ENCODE measurements around the gene MYO1D. TPM values are rescaled to one million over a fixed set of nuclear protein-coding genes. Genes with fewer than 3 reads are reported as not detected.

Gene MYO1D
- total RNA-seq, 6 donors from 2014 or later: 63.0 to 139 (median 91.9) TPM

DNA sequence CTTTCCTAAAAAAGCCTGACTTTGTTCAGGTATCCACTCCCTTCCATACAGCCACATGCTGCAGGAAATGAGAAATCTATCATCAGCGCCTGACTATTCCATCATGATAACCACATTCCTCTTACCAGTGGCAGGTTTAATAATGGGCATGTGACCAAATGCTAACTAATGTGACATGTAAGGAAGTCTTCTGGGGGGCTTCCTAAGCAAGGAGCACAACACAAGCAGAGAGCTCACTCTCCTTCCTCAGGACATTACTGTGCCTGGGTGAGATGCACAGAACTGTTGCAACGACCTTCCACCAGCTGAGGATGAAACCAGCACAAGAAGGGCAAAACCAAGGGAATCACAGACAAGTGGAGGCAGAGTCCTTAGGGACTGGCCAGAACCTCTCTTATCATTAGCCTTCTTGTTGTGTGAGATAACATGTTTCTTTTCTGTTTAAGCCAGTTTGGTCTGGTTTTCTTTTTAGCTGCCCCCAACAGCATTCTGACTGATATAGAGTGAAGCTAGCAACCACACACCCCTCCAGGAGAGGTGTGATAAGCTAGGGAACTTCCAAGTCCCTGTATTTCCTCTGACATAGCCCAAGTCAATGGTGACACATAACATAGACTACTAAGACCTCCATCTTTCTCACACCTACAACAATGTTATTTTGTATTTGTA lies 16.9 kb downstream of the MYO1D start:
- no peak for ATAC-seq (ENCODE audit: low FRiP score in 2 of 2)

DNA sequence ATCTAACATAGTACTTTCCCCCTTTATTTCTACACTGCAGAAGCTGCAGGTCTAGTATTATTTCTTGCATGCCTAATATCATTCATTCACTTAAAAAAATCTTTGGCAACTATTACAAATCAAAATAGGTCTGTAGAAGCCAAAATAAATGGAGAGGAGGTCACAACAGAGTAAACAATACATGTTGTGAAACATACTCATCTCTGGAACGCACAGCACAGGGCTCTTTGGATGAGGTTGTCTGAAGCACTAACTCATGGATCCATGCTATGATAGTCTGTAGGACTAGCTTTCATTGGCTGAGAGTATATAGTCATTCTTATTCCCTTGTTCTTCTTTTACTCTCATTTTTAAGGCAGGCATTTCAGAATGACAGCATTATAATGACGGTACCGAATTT lies 21.3 kb downstream of the MYO1D start:
- whole genome bisulfite sequencing, 2 donors: 81 to 91% methylated on average over 3 of the region's 3 CpGs
- H3K27ac ChIP-seq: no peak overlapping the region
- no peak for TF ChIP-seq POLR2AphosphoS5 (IDR thresholded peaks at IDR 0.05)
- no peak for TF ChIP-seq POLR2A (IDR thresholded peaks at IDR 0.05)
- TF ChIP-seq, protein P1, sequence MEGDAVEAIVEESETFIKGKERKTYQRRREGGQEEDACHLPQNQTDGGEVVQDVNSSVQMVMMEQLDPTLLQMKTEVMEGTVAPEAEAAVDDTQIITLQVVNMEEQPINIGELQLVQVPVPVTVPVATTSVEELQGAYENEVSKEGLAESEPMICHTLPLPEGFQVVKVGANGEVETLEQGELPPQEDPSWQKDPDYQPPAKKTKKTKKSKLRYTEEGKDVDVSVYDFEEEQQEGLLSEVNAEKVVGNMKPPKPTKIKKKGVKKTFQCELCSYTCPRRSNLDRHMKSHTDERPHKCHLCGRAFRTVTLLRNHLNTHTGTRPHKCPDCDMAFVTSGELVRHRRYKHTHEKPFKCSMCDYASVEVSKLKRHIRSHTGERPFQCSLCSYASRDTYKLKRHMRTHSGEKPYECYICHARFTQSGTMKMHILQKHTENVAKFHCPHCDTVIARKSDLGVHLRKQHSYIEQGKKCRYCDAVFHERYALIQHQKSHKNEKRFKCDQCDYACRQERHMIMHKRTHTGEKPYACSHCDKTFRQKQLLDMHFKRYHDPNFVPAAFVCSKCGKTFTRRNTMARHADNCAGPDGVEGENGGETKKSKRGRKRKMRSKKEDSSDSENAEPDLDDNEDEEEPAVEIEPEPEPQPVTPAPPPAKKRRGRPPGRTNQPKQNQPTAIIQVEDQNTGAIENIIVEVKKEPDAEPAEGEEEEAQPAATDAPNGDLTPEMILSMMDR (IDR thresholded peaks at IDR 0.05): no peak
- H3K9me3 ChIP-seq: no peaks in the 10 kb centered on the region
- H3K4me1 ChIP-seq: no peaks in the 10 kb centered on the region
- H3K27me3 ChIP-seq: no peaks in the 10 kb centered on the region
- DNase-seq: no peak
- ATAC-seq (ENCODE audit: low FRiP score in 2 of 2): no peak
- no peak overlapping the region for H3K4me3 ChIP-seq
- no peaks in the 10 kb centered on the region for H3K36me3 ChIP-seq

More for the DNA sequence above, 16.9 kb downstream of the MYO1D start:
- TF ChIP-seq EP300 (IDR thresholded peaks at IDR 0.05) (no peak), POLR2A (IDR thresholded peaks at IDR 0.05) (no peak), POLR2AphosphoS5 (IDR thresholded peaks at IDR 0.05) (no peak)
- TF ChIP-seq, protein P1 (IDR thresholded peaks at IDR 0.05): no peak
- H3K9me3 ChIP-seq: no peaks in the 10 kb centered on the region
- no peaks in the 10 kb centered on the region for H3K36me3 ChIP-seq
- H3K4me3 ChIP-seq: no peak overlapping the region
- 73 to 79% methylated on average over 2 of the region's 2 CpGs for WGBS, 2 donors
- H3K4me1 ChIP-seq: peaks cover 0 to 9% (median 0%) of the 10 kb centered on the region in 4 donors
- DNase-seq: no peak
- H3K27ac ChIP-seq: no peak overlapping the region
- no peaks in the 10 kb centered on the region for H3K27me3 ChIP-seq

DNA sequence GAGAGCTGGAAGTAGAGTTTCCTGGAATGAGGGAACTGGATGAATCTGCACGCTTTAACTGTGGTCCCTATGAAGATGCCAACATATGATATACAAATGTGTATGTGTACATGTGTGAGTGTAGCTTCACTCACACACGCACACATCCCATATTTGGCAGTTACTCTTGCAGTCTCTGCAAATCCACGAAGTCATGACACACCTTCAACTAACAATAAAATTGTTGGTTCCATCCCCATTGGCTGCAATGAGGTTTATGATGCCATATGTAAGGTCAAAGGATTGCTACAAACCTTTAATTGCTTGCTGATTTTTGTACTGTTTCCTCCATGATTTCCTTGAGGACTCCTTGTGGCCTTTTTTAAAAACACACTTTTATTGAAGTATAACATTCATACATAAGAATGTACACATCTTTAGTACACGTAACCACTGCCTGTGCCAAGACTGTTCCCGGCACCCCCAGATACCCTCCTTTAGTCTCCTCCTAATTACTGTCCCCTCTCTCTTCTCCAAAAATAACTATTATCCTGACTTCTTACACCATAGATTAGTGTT lies 22.0 kb downstream of the MYO1D start:
- Histone ChIP-seq H3K27ac (no peak overlapping the region), H3K27me3 (no peaks in the 10 kb centered on the region), H3K4me3 (no peak overlapping the region), H3K9me3 (no peaks in the 10 kb centered on the region), H3K4me1 (no peaks in the 10 kb centered on the region), H3K36me3 (no peaks in the 10 kb centered on the region)
- TF ChIP-seq EP300 (IDR thresholded peaks at IDR 0.05) (no peak), POLR2AphosphoS5 (IDR thresholded peaks at IDR 0.05) (no peak), POLR2A (IDR thresholded peaks at IDR 0.05) (no peak)
- TF ChIP-seq, protein P1 (IDR thresholded peaks at IDR 0.05): no peak
- no peak for DNase-seq
- 84 to 88% methylated on average over 5 of the region's 5 CpGs for WGBS, 2 donors
- no peak for ATAC-seq (ENCODE audit: low FRiP score in 2 of 2)

DNA sequence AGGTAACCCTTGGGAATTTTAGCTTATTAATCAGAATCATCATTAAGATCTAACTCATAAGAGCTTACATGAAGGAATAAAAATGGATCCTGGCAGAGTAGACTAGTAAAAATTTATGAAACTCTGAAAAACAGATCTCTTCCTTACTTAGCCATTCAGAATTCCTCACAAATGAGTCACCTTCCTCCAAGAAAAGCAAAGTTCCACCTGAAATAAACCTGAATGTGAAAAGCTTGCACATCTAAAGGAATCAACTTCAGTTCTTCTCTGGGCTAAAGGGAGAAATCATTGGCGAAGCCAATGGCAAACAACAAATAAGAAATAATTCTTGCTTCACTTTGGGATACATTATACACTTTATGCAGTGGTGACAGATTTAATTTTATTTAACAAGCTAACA lies 22.7 kb downstream of the MYO1D start:
- no peaks in the 10 kb centered on the region for H3K27me3 ChIP-seq
- H3K36me3 ChIP-seq: no peaks in the 10 kb centered on the region
- 96 to 100% methylated on average over 1 of the region's 1 CpG for WGBS, 2 donors
- DNase-seq (no peak), ATAC-seq (ENCODE audit: low FRiP score in 2 of 2) (no peak)
- H3K9me3 ChIP-seq: no peaks in the 10 kb centered on the region
- TF ChIP-seq POLR2AphosphoS5 (IDR thresholded peaks at IDR 0.05) (no peak), POLR2A (IDR thresholded peaks at IDR 0.05) (no peak), EP300 (IDR thresholded peaks at IDR 0.05) (no peak)
- TF ChIP-seq, protein P1 (IDR thresholded peaks at IDR 0.05): no peak
- H3K27ac ChIP-seq: no peak overlapping the region
- no peaks in the 10 kb centered on the region for H3K4me1 ChIP-seq
- H3K4me3 ChIP-seq: no peak overlapping the region

DNA sequence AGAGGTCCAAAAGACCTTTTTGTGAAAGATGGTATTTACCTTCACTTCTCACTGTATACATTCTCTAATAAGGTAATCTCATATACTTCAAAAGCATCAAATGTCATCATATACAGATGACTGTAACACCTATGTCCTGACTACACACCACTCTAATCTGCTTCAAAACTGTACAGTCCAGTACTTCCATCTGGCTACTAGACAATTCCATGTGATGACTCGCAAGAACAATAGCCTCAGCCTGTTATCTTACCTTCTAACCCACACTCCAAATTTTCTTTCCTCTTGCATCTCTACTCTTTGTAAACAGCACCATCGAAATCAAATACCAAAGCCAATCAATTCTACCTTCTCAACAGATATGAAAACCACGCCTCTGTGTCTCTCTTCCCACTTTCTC lies 24.1 kb downstream of the MYO1D start:
- TF ChIP-seq POLR2AphosphoS5 (IDR thresholded peaks at IDR 0.05) (no peak), POLR2A (IDR thresholded peaks at IDR 0.05) (no peak), EP300 (IDR thresholded peaks at IDR 0.05) (no peak)
- TF ChIP-seq, protein P1 (IDR thresholded peaks at IDR 0.05): no peak
- H3K27ac ChIP-seq: no peak overlapping the region
- WGBS, 2 donors: 87 to 94% methylated on average over 3 of the region's 3 CpGs

More for the DNA sequence above, 24.1 kb downstream of the MYO1D start:
- Histone ChIP-seq H3K4me3 (no peak overlapping the region), H3K9me3 (no peaks in the 10 kb centered on the region), H3K27me3 (no peaks in the 10 kb centered on the region), H3K4me1 (no peaks in the 10 kb centered on the region), H3K36me3 (no peaks in the 10 kb centered on the region)
- DNase-seq (no peak), ATAC-seq (ENCODE audit: low FRiP score in 2 of 2) (no peak)
